Endothelial cell (in vitro differentiated cells): Measurements from ENCODE around the gene IQCB1. TPM values are rescaled to one million over a fixed set of nuclear protein-coding genes. Genes with fewer than 3 reads are reported as not detected.

ENCODE experiments used
- DNase-seq: peaks from one replicate; pipeline ENCODE4 v3.0.0; 2021; ENCODE audit warnings: low spot score
- H3K27ac Mint-ChIP-seq: one replicate; pipeline ENCODE4 v1.8.0; 2021; ENCODE audit warnings: mixed read lengths, inconsistent platforms; ENCODE audit not compliant: unreplicated experiment
- H3K27me3 Mint-ChIP-seq: one replicate; pipeline ENCODE4 v1.8.0; 2021; ENCODE audit warnings: mild to moderate bottlenecking, moderate library complexity, mixed read lengths, inconsistent platforms; ENCODE audit not compliant: unreplicated experiment
- H3K36me3 Mint-ChIP-seq: one replicate; pipeline ENCODE4 v1.8.0; 2021; ENCODE audit warnings: mild to moderate bottlenecking, low read depth, mixed read lengths, inconsistent platforms; ENCODE audit not compliant: unreplicated experiment
- H3K4me1 Mint-ChIP-seq: one replicate; pipeline ENCODE4 v1.8.0; 2021; ENCODE audit warnings: mild to moderate bottlenecking, mixed read lengths, inconsistent platforms; ENCODE audit not compliant: unreplicated experiment
- H3K4me3 Mint-ChIP-seq: one replicate; pipeline ENCODE4 v1.8.0; 2021; ENCODE audit warnings: mild to moderate bottlenecking, mixed read lengths, inconsistent platforms; ENCODE audit not compliant: unreplicated experiment
- H3K9me3 Mint-ChIP-seq: one replicate; pipeline ENCODE4 v1.8.0; 2021; ENCODE audit warnings: mixed read lengths, inconsistent platforms; ENCODE audit not compliant: unreplicated experiment
- CTCF ChIP-seq: fragments of 200-600 bp; sonication (generic); IDR thresholded peaks from one replicate; pipeline ENCODE4 v1.5.0; 2021; ENCODE audit warnings: antibody characterized with exemption; ENCODE audit not compliant: unreplicated experiment
- total RNA-seq: library from RNA; stranded (reverse); fragmentation: NEBNext Ultra II Directional; extraction: Animal tissue kit (Norgen Biotek cat#: 25700); gene quantifications from one replicate; pipeline ENCODE4 v1.2.1, GENCODE V29; 2021; ENCODE audit not compliant: unreplicated experiment

Gene IQCB1
- total RNA-seq, 1 donor from 2014 or later = 22.5 TPM

- H3K36me3 Mint-ChIP-seq = peaks cover 10% of the 10 kb centered on the region
- H3K4me1 Mint-ChIP-seq = peaks cover 21% of the 10 kb centered on the region
- TF ChIP-seq CTCF = no peak
- H3K27ac Mint-ChIP-seq = peak overlapping the region; percentile 87
- no peaks in the 10 kb centered on the region for H3K9me3 Mint-ChIP-seq
- no peaks in the 10 kb centered on the region for H3K27me3 Mint-ChIP-seq
- no peak overlapping the region for H3K4me3 Mint-ChIP-seq
- DNase-seq = no peak
Measured at GRCh38 chr3:121730940-121731687, 103.7 kb downstream of the IQCB1 start.

- peaks cover 55% of the 10 kb centered on the region for H3K36me3 Mint-ChIP-seq
Measured at GRCh38 chr3:121724130-121724529, 110.7 kb downstream of the IQCB1 start.

GRCh38 chr3:121723485-121723884 lies 111.4 kb downstream of the IQCB1 start:
- peaks cover 18% of the 10 kb centered on the region for H3K4me1 Mint-ChIP-seq
- H3K4me3 Mint-ChIP-seq = peak overlapping the region; percentile 21
- peaks cover 7% of the 10 kb centered on the region for H3K9me3 Mint-ChIP-seq
- DNase-seq = no peak
- no peak for TF ChIP-seq CTCF
- peak overlapping the region; percentile 76 for H3K27ac Mint-ChIP-seq
- no peaks in the 10 kb centered on the region for H3K27me3 Mint-ChIP-seq
- peaks cover 58% of the 10 kb centered on the region for H3K36me3 Mint-ChIP-seq

More at GRCh38 chr3:121724130-121724529, 110.7 kb downstream of the IQCB1 start:
- DNase-seq = no peak
- no peak for TF ChIP-seq CTCF
- peak overlapping the region; percentile 21 for H3K4me3 Mint-ChIP-seq
- peak overlapping the region; percentile 76 for H3K27ac Mint-ChIP-seq
- H3K9me3 Mint-ChIP-seq = peaks cover 7% of the 10 kb centered on the region
- peaks cover 16% of the 10 kb centered on the region for H3K4me1 Mint-ChIP-seq
- no peaks in the 10 kb centered on the region for H3K27me3 Mint-ChIP-seq

GRCh38 chr3:121722411-121722810 lies 112.4 kb downstream of the IQCB1 start:
- DNase-seq = no peak
- TF ChIP-seq CTCF = no peak
- peaks cover 66% of the 10 kb centered on the region for H3K36me3 Mint-ChIP-seq
- H3K4me1 Mint-ChIP-seq = peaks cover 16% of the 10 kb centered on the region
- peaks cover 7% of the 10 kb centered on the region for H3K9me3 Mint-ChIP-seq
- no peaks in the 10 kb centered on the region for H3K27me3 Mint-ChIP-seq
- H3K4me3 Mint-ChIP-seq = peak overlapping the region; percentile 30
- H3K27ac Mint-ChIP-seq = peak overlapping the region; percentile 4

GRCh38 chr3:121720163-121720562 lies 114.7 kb downstream of the IQCB1 start:
- DNase-seq = no peak
- H3K4me1 Mint-ChIP-seq = peaks cover 16% of the 10 kb centered on the region
- H3K27ac Mint-ChIP-seq = no peak overlapping the region
- H3K36me3 Mint-ChIP-seq = peaks cover 70% of the 10 kb centered on the region
- H3K4me3 Mint-ChIP-seq = no peak overlapping the region
- no peak for TF ChIP-seq CTCF
- no peaks in the 10 kb centered on the region for H3K27me3 Mint-ChIP-seq
- H3K9me3 Mint-ChIP-seq = peaks cover 7% of the 10 kb centered on the region
